Mucosa of stomach (tissue), 1 donor: ENCODE data around the gene DNAJC15.

Experiments used
- H3K27me3 ChIP-seq: one replicate; pipeline ENCODE4 v1.7.0; 2013; ENCODE audit warnings: mild to moderate bottlenecking, low read length; ENCODE audit not compliant: control insufficient read depth, insufficient read depth
- H3K36me3 ChIP-seq: one replicate; pipeline ENCODE4 v1.7.0; 2013; ENCODE audit warnings: low read length; ENCODE audit not compliant: control insufficient read depth, insufficient read depth
- H3K4me1 ChIP-seq: one replicate; pipeline ENCODE4 v1.7.0; 2013; ENCODE audit warnings: mild to moderate bottlenecking, low read length; ENCODE audit not compliant: control insufficient read depth, insufficient read depth
- H3K4me3 ChIP-seq: one replicate; pipeline ENCODE4 v1.7.0; 2013; ENCODE audit warnings: low read length
- H3K9ac ChIP-seq: one replicate; pipeline ENCODE4 v1.7.0; 2013; ENCODE audit warnings: mild to moderate bottlenecking, low read length, moderate library complexity
- H3K9me3 ChIP-seq: one replicate; pipeline ENCODE4 v1.7.0; 2013; ENCODE audit warnings: mild to moderate bottlenecking, low read length, moderate library complexity; ENCODE audit not compliant: control insufficient read depth
- donor health status: Pancreatic carcinoma.

The DNAJC15 gene

DNA sequence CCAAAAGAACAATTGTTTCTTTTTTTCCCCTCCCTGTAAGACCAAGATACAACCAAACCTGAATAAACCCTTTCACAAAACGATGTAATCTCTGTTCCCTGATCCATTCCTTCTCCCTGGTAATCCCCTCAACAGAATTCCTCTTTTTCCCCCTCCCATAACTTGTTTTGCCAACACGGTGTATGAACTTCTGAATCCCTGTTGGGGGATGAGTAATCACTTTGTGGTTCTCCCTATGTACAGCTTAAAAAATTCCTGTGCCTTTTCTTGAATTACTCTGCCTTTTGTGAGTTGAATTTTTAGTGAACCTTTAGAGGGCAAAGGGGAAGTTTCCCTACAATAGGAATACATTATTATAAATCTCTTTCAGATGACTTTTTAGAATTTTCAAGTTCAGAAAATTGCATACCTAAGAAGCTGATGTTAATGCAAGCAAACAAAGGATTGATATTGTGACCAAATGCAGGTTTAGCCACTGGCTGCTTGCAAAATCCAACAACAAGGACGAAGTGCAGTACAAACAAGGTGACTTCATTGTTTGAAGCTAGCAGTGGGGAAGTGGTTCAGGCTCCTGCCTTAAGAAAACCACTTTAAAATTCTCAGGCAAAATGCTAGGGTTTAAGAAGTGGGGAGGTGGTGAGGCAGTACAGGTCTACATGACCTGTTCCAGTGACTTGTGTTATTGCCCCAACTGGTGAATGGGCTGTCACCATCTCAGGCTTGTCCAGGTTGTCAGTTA is 16.3 kb upstream of the DNAJC15 start:
- Histone ChIP-seq H3K9me3 (no peaks in the 10 kb centered on the region), H3K4me3 (no peak overlapping the region), H3K36me3 (no peaks in the 10 kb centered on the region), H3K27me3 (no peaks in the 10 kb centered on the region), H3K4me1 (no peaks in the 10 kb centered on the region), H3K9ac (no peak overlapping the region)

- H3K36me3 ChIP-seq: no peaks in the 10 kb centered on the region
- H3K4me3 ChIP-seq: no peak overlapping the region
- no peaks in the 10 kb centered on the region for H3K27me3 ChIP-seq
- H3K9me3 ChIP-seq: no peaks in the 10 kb centered on the region
- no peak overlapping the region for H3K9ac ChIP-seq
- H3K4me1 ChIP-seq: no peaks in the 10 kb centered on the region
These were observed 14.8 kb upstream of the DNAJC15 start for GRCh38 chr13:43008596-43008995.

DNA sequence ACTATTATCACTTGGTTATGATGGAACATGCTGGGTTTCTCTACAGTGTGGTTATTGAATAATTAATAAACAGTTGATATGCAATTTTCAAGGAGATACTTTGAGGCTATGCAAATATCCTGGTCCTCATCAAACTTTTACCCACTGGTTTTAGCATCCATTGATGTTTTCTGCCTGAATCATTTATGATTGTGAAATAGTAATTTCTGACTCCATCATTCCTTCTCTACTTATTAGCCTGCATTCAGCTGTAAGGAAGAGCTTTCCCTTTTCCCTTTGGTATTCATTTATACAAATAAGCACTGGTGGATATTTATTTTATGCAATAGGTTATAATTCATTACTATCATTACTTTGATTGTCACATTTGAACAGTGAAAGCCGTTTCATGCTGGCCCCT is 13.9 kb upstream of the DNAJC15 start:
- no peaks in the 10 kb centered on the region for H3K4me1 ChIP-seq
- H3K36me3 ChIP-seq: no peaks in the 10 kb centered on the region
- no peaks in the 10 kb centered on the region for H3K9me3 ChIP-seq
- no peak overlapping the region for H3K9ac ChIP-seq
- no peaks in the 10 kb centered on the region for H3K27me3 ChIP-seq
- H3K4me3 ChIP-seq: no peak overlapping the region

DNA sequence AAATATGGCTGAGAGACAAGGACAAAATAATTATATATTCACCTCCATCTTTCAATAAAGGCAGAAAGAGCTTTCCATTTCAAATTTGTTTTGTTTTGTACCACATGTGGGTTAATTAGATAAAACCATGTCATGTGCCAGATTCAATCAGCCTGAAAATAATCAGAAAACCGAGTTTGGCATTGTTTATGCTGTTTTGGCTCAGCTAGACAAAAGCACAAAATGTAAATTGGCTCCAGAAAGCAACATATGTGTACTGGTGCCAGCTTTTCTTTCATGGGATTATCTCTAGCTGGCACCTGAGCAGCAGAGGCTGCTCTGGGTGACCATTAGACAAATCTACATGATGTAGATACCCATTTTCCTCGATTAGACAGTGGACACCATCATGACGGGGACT is 9.2 kb upstream of the DNAJC15 start:
- no peak overlapping the region for H3K9ac ChIP-seq
- no peaks in the 10 kb centered on the region for H3K4me1 ChIP-seq
- no peak overlapping the region for H3K4me3 ChIP-seq
- H3K27me3 ChIP-seq: no peaks in the 10 kb centered on the region
- H3K36me3 ChIP-seq: no peaks in the 10 kb centered on the region
- H3K9me3 ChIP-seq: no peaks in the 10 kb centered on the region

DNA sequence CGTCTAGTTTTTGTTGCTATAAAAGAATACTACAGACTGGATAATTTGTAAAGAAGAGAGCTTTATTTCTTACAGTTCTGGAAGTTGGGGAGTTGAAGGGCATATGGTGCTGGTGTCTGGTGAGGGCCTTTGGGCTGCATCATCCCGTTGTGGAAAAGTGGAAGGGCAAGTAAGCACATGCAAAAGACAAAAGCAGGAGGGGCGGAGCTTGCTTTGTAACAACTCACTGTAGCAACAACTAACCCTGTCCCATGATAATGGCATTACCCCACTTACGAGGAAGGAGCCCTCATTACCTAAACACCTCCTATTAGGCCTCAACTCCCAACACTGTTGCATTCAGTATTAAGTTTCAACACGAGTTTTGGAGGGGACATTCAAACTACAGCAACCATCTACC is 7.2 kb upstream of the DNAJC15 start:
- H3K9ac ChIP-seq: no peak overlapping the region
- no peaks in the 10 kb centered on the region for H3K27me3 ChIP-seq
- no peaks in the 10 kb centered on the region for H3K36me3 ChIP-seq
- H3K9me3 ChIP-seq: no peaks in the 10 kb centered on the region
- H3K4me3 ChIP-seq: no peak overlapping the region
- no peaks in the 10 kb centered on the region for H3K4me1 ChIP-seq

GRCh38 chr13:43019811-43020210 is 3.6 kb upstream of the DNAJC15 start:
- no peaks in the 10 kb centered on the region for H3K9me3 ChIP-seq
- no peak overlapping the region for H3K9ac ChIP-seq
- no peaks in the 10 kb centered on the region for H3K36me3 ChIP-seq
- no peaks in the 10 kb centered on the region for H3K27me3 ChIP-seq
- no peak overlapping the region for H3K4me3 ChIP-seq
- H3K4me1 ChIP-seq: peaks cover 8% of the 10 kb centered on the region

DNA sequence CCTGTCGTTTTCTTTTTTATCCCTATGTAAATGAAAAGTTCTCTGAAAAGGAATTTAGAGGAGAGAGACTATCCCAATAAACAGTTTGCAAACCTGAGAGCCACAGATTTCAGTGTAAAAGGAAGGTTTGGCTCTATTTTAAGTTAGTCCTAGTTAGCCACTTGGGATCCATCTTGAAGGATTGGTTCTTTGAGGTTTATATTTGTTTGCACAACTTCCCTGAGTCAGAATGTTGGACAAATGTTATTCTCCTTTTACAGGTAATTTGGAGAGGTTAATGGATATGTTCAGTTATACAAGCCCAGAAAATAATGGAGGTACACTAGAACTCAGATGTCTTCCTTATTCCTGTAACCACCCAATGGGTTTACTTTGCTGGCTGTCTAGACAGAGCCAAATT is 2.6 kb upstream of the DNAJC15 start:
- Histone ChIP-seq H3K9me3 (no peaks in the 10 kb centered on the region), H3K36me3 (no peaks in the 10 kb centered on the region), H3K4me1 (peaks cover 18% of the 10 kb centered on the region), H3K9ac (no peak overlapping the region), H3K27me3 (no peaks in the 10 kb centered on the region), H3K4me3 (no peak overlapping the region)

- Histone ChIP-seq H3K27me3 (no peaks in the 10 kb centered on the region), H3K9ac (no peak overlapping the region), H3K9me3 (no peaks in the 10 kb centered on the region), H3K36me3 (no peaks in the 10 kb centered on the region), H3K4me3 (no peak overlapping the region), H3K4me1 (peaks cover 20% of the 10 kb centered on the region)
These were observed 1.3 kb upstream of the DNAJC15 start for GRCh38 chr13:43021926-43022670.

GRCh38 chr13:43022934-43023288 is 475 bp upstream of the DNAJC15 start:
- Histone ChIP-seq H3K9me3 (no peaks in the 10 kb centered on the region), H3K4me1 (peaks cover 20% of the 10 kb centered on the region), H3K9ac (peak overlapping the region; percentile 71), H3K4me3 (peak overlapping the region; percentile 52), H3K36me3 (no peaks in the 10 kb centered on the region), H3K27me3 (no peaks in the 10 kb centered on the region)

- Histone ChIP-seq H3K4me1 (peaks cover 20% of the 10 kb centered on the region), H3K27me3 (no peaks in the 10 kb centered on the region), H3K9ac (no peak overlapping the region), H3K36me3 (no peaks in the 10 kb centered on the region), H3K9me3 (no peaks in the 10 kb centered on the region), H3K4me3 (no peak overlapping the region)
These were observed 2.9 kb downstream of the DNAJC15 start for GRCh38 chr13:43026262-43026661.

GRCh38 chr13:43030548-43030947 is 7.2 kb downstream of the DNAJC15 start:
- H3K36me3 ChIP-seq: no peaks in the 10 kb centered on the region
- no peak overlapping the region for H3K4me3 ChIP-seq
- H3K27me3 ChIP-seq: no peaks in the 10 kb centered on the region
- peaks cover 5% of the 10 kb centered on the region for H3K4me1 ChIP-seq
- no peak overlapping the region for H3K9ac ChIP-seq
- no peaks in the 10 kb centered on the region for H3K9me3 ChIP-seq

GRCh38 chr13:43031881-43032280 is 8.5 kb downstream of the DNAJC15 start:
- H3K9me3 ChIP-seq: no peaks in the 10 kb centered on the region
- no peaks in the 10 kb centered on the region for H3K36me3 ChIP-seq
- no peak overlapping the region for H3K9ac ChIP-seq
- no peaks in the 10 kb centered on the region for H3K27me3 ChIP-seq
- H3K4me1 ChIP-seq: no peaks in the 10 kb centered on the region
- H3K4me3 ChIP-seq: no peak overlapping the region
